ENCODE data around the gene ZBTB25.

Gene ZBTB25

GRCh38 chr14:64439141-64439540 lies 64.5 kb downstream of the ZBTB25 start:
- H3K79me2 ChIP-seq (ENCODE audit: insufficient read depth, low read length), result no peaks in the 10 kb centered on the region
- no peaks in the 10 kb centered on the region for H3F3A ChIP-seq (ENCODE audit: low read depth)
- no peaks in the 10 kb centered on the region for H3K9me2 ChIP-seq (replicated peaks; ENCODE audit: low read depth, low read length)
- no peaks in the 10 kb centered on the region for H4K20me1 ChIP-seq (ENCODE audit: insufficient read depth, low read length, poor library complexity, severe bottlenecking)
- no peak overlapping the region for H2AFZ ChIP-seq (ENCODE audit: low read length)
- H3K4me1 ChIP-seq (ENCODE audit: insufficient read depth, low read length, poor library complexity, severe bottlenecking), result no peaks in the 10 kb centered on the region
- H3K4me3 ChIP-seq (ENCODE audit: low read length, poor library complexity, severe bottlenecking), result no peak overlapping the region
- no peaks in the 10 kb centered on the region for H3K27me3 ChIP-seq (ENCODE audit: insufficient read depth, low read length, poor library complexity, severe bottlenecking)
- H3K36me3 ChIP-seq (ENCODE audit: insufficient read depth, low read length), result peaks cover 82% of the 10 kb centered on the region; the same call in 1 of the 2 replicates
- TF ChIP-seq EZH2phosphoT487 (IDR thresholded peaks at IDR 0.05; ENCODE audit: borderline replicate concordance), result no peak
- TF ChIP-seq, protein P1, sequence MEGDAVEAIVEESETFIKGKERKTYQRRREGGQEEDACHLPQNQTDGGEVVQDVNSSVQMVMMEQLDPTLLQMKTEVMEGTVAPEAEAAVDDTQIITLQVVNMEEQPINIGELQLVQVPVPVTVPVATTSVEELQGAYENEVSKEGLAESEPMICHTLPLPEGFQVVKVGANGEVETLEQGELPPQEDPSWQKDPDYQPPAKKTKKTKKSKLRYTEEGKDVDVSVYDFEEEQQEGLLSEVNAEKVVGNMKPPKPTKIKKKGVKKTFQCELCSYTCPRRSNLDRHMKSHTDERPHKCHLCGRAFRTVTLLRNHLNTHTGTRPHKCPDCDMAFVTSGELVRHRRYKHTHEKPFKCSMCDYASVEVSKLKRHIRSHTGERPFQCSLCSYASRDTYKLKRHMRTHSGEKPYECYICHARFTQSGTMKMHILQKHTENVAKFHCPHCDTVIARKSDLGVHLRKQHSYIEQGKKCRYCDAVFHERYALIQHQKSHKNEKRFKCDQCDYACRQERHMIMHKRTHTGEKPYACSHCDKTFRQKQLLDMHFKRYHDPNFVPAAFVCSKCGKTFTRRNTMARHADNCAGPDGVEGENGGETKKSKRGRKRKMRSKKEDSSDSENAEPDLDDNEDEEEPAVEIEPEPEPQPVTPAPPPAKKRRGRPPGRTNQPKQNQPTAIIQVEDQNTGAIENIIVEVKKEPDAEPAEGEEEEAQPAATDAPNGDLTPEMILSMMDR (conservative IDR thresholded peaks at IDR 0.05; ENCODE audit: low read length), result no peak
- no peak overlapping the region for H3K4me2 ChIP-seq (ENCODE audit: low read depth, low read length, poor library complexity, severe bottlenecking)
- no peaks in the 10 kb centered on the region for H3K9me3 ChIP-seq (ENCODE audit: insufficient read depth, low read depth, low read length)
- H3K9ac ChIP-seq (ENCODE audit: low read depth, low read length, poor library complexity, severe bottlenecking), result no peak overlapping the region

DNA sequence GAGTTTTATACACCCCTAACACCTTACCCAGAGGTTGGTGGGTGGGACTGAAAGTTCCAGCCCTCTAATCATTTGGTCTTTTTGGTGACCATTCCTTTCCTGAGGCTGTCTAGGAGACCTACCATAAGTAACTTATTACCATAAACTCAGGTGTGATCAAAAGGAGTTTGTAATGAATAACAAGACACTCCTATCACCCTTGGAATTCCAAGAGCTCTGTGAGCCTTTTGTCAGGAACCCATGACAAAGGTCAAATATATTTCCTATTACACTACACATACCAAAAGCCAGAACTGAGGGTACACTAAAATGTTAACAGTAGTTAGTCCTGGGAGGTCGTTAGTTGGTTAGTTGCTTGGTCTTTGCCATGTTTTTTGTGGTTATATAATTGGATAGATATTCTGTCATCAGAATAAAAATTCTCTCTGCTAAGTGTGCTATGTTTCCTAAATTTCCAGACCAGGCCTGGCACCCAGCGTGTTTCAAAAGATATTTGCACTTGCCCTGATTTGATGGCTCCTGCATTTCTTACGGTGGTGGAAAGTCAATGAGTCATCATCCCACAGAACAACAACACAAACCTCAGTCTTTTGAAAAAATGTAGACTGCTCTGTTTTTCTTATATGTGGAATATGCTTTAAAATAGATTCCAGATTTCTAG lies 65.3 kb downstream of the ZBTB25 start:
- Histone ChIP-seq H3F3A (ENCODE audit: low read depth) (no peaks in the 10 kb centered on the region), H4K20me1 (ENCODE audit: insufficient read depth, low read length, poor library complexity, severe bottlenecking) (no peaks in the 10 kb centered on the region), H2AFZ (ENCODE audit: low read length) (no peak overlapping the region), H3K4me1 (ENCODE audit: insufficient read depth, low read length, poor library complexity, severe bottlenecking) (no peaks in the 10 kb centered on the region), H3K79me2 (ENCODE audit: insufficient read depth, low read length) (no peaks in the 10 kb centered on the region), H3K9ac (ENCODE audit: low read depth, low read length, poor library complexity, severe bottlenecking) (no peak overlapping the region), H3K27me3 (ENCODE audit: insufficient read depth, low read length, poor library complexity, severe bottlenecking) (no peaks in the 10 kb centered on the region), H3K9me3 (ENCODE audit: insufficient read depth, low read depth, low read length) (no peaks in the 10 kb centered on the region), H3K4me3 (ENCODE audit: low read length, poor library complexity, severe bottlenecking) (no peak overlapping the region), H3K4me2 (ENCODE audit: low read depth, low read length, poor library complexity, severe bottlenecking) (no peak overlapping the region), H3K36me3 (ENCODE audit: insufficient read depth, low read length) (peaks cover 79% of the 10 kb centered on the region; the same call in 1 of the 2 replicates), H3K9me2 (replicated peaks; ENCODE audit: low read depth, low read length) (no peaks in the 10 kb centered on the region)
- TF ChIP-seq EZH2phosphoT487 (IDR thresholded peaks at IDR 0.05; ENCODE audit: borderline replicate concordance), result no peak
- TF ChIP-seq, protein P1 (conservative IDR thresholded peaks at IDR 0.05; ENCODE audit: low read length), result no peak

GRCh38 chr14:64434528-64434927 lies 69.1 kb downstream of the ZBTB25 start:
- no peaks in the 10 kb centered on the region for H3K4me1 ChIP-seq (ENCODE audit: insufficient read depth, low read length, poor library complexity, severe bottlenecking)
- no peaks in the 10 kb centered on the region for H3K9me2 ChIP-seq (replicated peaks; ENCODE audit: low read depth, low read length)
- no peaks in the 10 kb centered on the region for H4K20me1 ChIP-seq (ENCODE audit: insufficient read depth, low read length, poor library complexity, severe bottlenecking)
- H2AFZ ChIP-seq (ENCODE audit: low read length), result no peak overlapping the region
- H3K9me3 ChIP-seq (ENCODE audit: insufficient read depth, low read depth, low read length), result no peaks in the 10 kb centered on the region
- H3K27me3 ChIP-seq (ENCODE audit: insufficient read depth, low read length, poor library complexity, severe bottlenecking), result no peaks in the 10 kb centered on the region
- H3K79me2 ChIP-seq (ENCODE audit: insufficient read depth, low read length), result no peaks in the 10 kb centered on the region
- H3K4me2 ChIP-seq (ENCODE audit: low read depth, low read length, poor library complexity, severe bottlenecking), result no peak overlapping the region
- no peaks in the 10 kb centered on the region for H3F3A ChIP-seq (ENCODE audit: low read depth)
- no peak overlapping the region for H3K4me3 ChIP-seq (ENCODE audit: low read length, poor library complexity, severe bottlenecking)
- peaks cover 79% of the 10 kb centered on the region; the same call in 1 of the 2 replicates for H3K36me3 ChIP-seq (ENCODE audit: insufficient read depth, low read length)
- no peak overlapping the region for H3K9ac ChIP-seq (ENCODE audit: low read depth, low read length, poor library complexity, severe bottlenecking)
- TF ChIP-seq, protein P1 (conservative IDR thresholded peaks at IDR 0.05; ENCODE audit: low read length), result no peak
- no peak for TF ChIP-seq EZH2phosphoT487 (IDR thresholded peaks at IDR 0.05; ENCODE audit: borderline replicate concordance)
